K562 (cell line): ENCODE measurements around the gene GRHPR. TPM values are rescaled to one million over a fixed set of nuclear protein-coding genes. Genes with fewer than 3 reads are reported as not detected.

ENCODE experiments used
- ATAC-seq: fragments of 200-7000 bp; cut with Tn5 transposase; 3 replicates; pipeline ENCODE4 v1.9.1; 2020; ENCODE audit warnings: moderate library complexity
- BruUV-seq: library from RNA; stranded (reverse); fragments of 400-500 nt; replicated peaks from 2 replicates; lab custom pipeline; 2021; lab: Mats Ljungman, UMichigan
- CTCF ChIA-PET: fragments of 300-600 bp; formaldehyde crosslinking; extraction: SDS; loops from one replicate; lab custom pipeline; 2021; ENCODE audit warnings: low intra/inter-chr PET ratio; lab: Yijun Ruan, JAX
- POLR2A ChIA-PET: fragments of 300-600, 350-650 bp; sonication (Branson Sonifier 250); formaldehyde crosslinking; extraction: SDS; loops from one replicate; lab custom pipeline; 2021; ENCODE audit warnings: antibody characterized with exemption, inconsistent platforms; lab: Yijun Ruan, JAX
- DNase-seq, 4 experiments: peaks; one replicate each; pipeline versions ENCODE4 v3.0.0 to v3.0.0-alpha.2; 2011 to 2018; ENCODE audit warnings: low spot score in 3 of 4, mixed read lengths in 3 of 4; ENCODE audit errors: extremely low read depth in 1 of 4
- FAIRE-seq: peaks from 2 replicates; lab custom pipeline; 2011; peaks lifted over from hg19 to GRCh38; lab: Jason Lieb, UNC
- H2AFZ ChIP-seq: 2 replicates; pipeline ENCODE4 v1.6.0; 2011; ENCODE audit warnings: low read depth, low read length, control low read depth, inconsistent platforms
- H3K27ac ChIP-seq: fragments of 200-600 bp; 3 replicates; pipeline ENCODE4 v1.8.0; 2011; ENCODE audit warnings: low read depth, mild to moderate bottlenecking, control low read depth, inconsistent platforms, low read length, moderate library complexity, mixed read lengths; ENCODE audit errors: extremely low read depth
- H3K27me3 ChIP-seq, 2 experiments: fragments of 300-600 bp in 1 of 2; 2 replicates in 1 of 2; 3 replicates in 1 of 2; pipeline versions ENCODE4 v1.6.0 to v1.8.0; 2011; ENCODE audit warnings: inconsistent platforms in 2 of 2, low read length in 2 of 2, mild to moderate bottlenecking in 1 of 2, mixed read lengths in 1 of 2, moderate library complexity in 1 of 2; ENCODE audit not compliant: control insufficient read depth in 2 of 2, insufficient read depth in 2 of 2
- H3K36me3 ChIP-seq: fragments of 300-600 bp; 3 replicates; pipeline ENCODE4 v1.8.0; 2011; ENCODE audit warnings: mild to moderate bottlenecking, low read length, inconsistent platforms; ENCODE audit not compliant: control insufficient read depth, insufficient read depth
- H3K4me1 ChIP-seq, 2 experiments: fragments of 200-600 bp in 1 of 2; replicated peaks in 1 of 2; 2 replicates in 1 of 2; 3 replicates in 1 of 2; pipeline versions ENCODE4 v1.5.1 to v1.8.0; 2011; ENCODE audit warnings: inconsistent platforms in 2 of 2, low read length in 2 of 2, mild to moderate bottlenecking in 1 of 2, mixed read lengths in 1 of 2, moderate library complexity in 1 of 2; ENCODE audit not compliant: control insufficient read depth in 2 of 2, insufficient read depth in 2 of 2
- H3K4me2 ChIP-seq: 2 replicates; pipeline ENCODE4 v1.6.1; 2011; ENCODE audit warnings: low read length, control low read depth, inconsistent platforms, mixed read lengths; ENCODE audit not compliant: insufficient read depth
- H3K4me3 ChIP-seq: fragments of 200-600 bp; sonication (generic), shearing (Covaris generic); 2 replicates; pipeline ENCODE4 v1.5.1; 2016; ENCODE audit warnings: control low read depth, inconsistent platforms
- H3K79me2 ChIP-seq: fragments of 200-600 bp; 3 replicates; pipeline ENCODE4 v1.8.0; 2011; ENCODE audit warnings: low read length, inconsistent platforms; ENCODE audit not compliant: control insufficient read depth, insufficient read depth
- H3K9ac ChIP-seq, 2 experiments: 2 replicates each; pipeline versions ENCODE4 v1.6.0 to v1.6.1; 2011; ENCODE audit warnings: low read depth in 2 of 2, low read length in 2 of 2, control low read depth in 1 of 2, inconsistent platforms in 1 of 2, mild to moderate bottlenecking in 1 of 2, mixed read lengths in 1 of 2; ENCODE audit not compliant: insufficient read depth in 1 of 2
- H3K9me1 ChIP-seq: one replicate; pipeline ENCODE4 v1.6.0; 2011; ENCODE audit warnings: inconsistent platforms, mild to moderate bottlenecking, low read length, moderate library complexity; ENCODE audit not compliant: control insufficient read depth, insufficient read depth
- H3K9me3 ChIP-seq: replicated peaks from 2 replicates; pipeline ENCODE4 v1.5.1; 2011; ENCODE audit warnings: low read depth, low read length, inconsistent platforms; ENCODE audit not compliant: control insufficient read depth, insufficient read depth
- H4K20me1 ChIP-seq: replicated peaks from 2 replicates; pipeline ENCODE4 v1.6.1; 2011; ENCODE audit warnings: low read length, inconsistent platforms, mixed read lengths; ENCODE audit not compliant: control insufficient read depth, insufficient read depth
- ETV1 ChIP-seq: fragments of 450-650 bp; conservative IDR thresholded peaks from 2 replicates; pipeline ENCODE4 v1.6.1; 2016; ENCODE audit warnings: missing genetic modification characterization, control low read depth, low read depth, missing compliant biosample characterization
- LARP7 ChIP-seq: fragments of 450-650 bp; IDR thresholded peaks from 2 replicates; pipeline ENCODE4 v1.6.1; 2016
- LCOR ChIP-seq: sonication (generic); formaldehyde crosslinking; IDR thresholded peaks from 2 replicates; pipeline ENCODE4 v1.8.0; 2022; ENCODE audit warnings: mild to moderate bottlenecking, missing genetic modification reagents
- POLR2G ChIP-seq: fragments of 200-400 bp; formaldehyde crosslinking; IDR thresholded peaks from 2 replicates; pipeline ENCODE4 v1.6.1; 2017; ENCODE audit warnings: low read depth, mild to moderate bottlenecking, antibody characterized with exemption, low read length, moderate library complexity
- TEAD2 ChIP-seq: fragments of 450-650 bp; IDR thresholded peaks from 2 replicates; pipeline ENCODE4 v1.6.1; 2016; ENCODE audit warnings: missing genetic modification characterization, control low read depth, missing compliant biosample characterization
- WHSC1 ChIP-seq: IDR thresholded peaks from one replicate; pipeline ENCODE4 v1.6.1; 2012; ENCODE audit warnings: low read length, control low read depth, inconsistent platforms
- WGBS: fragments of 100-300 bp; shearing (Covaris generic); methylation state at CpG from one replicate; pipeline ENCODE4 v1.1.6; 2016; ENCODE audit warnings: low coverage, mixed read lengths; ENCODE audit not compliant: insufficient coverage; ENCODE audit errors: missing lambda C conversion rate; 5-methylcytosine and 5-hydroxymethylcytosine counted together
- in situ Hi-C: fragments of 300-500 bp; cut with MboI; formaldehyde crosslinking; loops from 4 replicates; pipeline ENCODE4 v1.15.0; 2018; ENCODE audit warnings: inconsistent platforms, mixed read lengths
- intact Hi-C: fragments of 100-400 bp; cut with micrococcal nuclease; formaldehyde crosslinking; loops from 2 replicates; pipeline ENCODE4 v1.14.2; 2022
- polyA plus RNA-seq, 8 experiments: library from polyadenylated mRNA; depleted of rRNA in 4 of 8; stranded (reverse) in 5 of 8; unstranded in 3 of 8; fragments of >200 nt; fragmentation: Nextera tagmentation in 2 of 8; fragmentation: Illumina TruSeq in 1 of 8; extraction: Ambion mirVana in 2 of 8; extraction: Trizol in 1 of 8; gene quantifications; 2 replicates each; pipeline versions ENCODE4 v1.2.1 to v1.2.3, GENCODE V29; 2011 to 2014; ENCODE audit warnings: inconsistent platforms in 1 of 8, missing spikeins in 1 of 8
- total RNA-seq, 7 experiments: library from RNA; depleted of rRNA in 6 of 7; stranded (reverse); fragments of >200 nt in 6 of 7; fragmentation: Illumina TruSeq in 2 of 7; extraction: Trizol in 2 of 7; gene quantifications; 2 replicates each; pipeline versions ENCODE4 v1.2.1 to v1.2.3, GENCODE V29; 2011 to 2021; ENCODE audit warnings: low replicate concordance in 1 of 7
- TF ChIP-seq, protein P1 (sequence below): fragments of 250-450 bp; sonication (Bioruptor Pico); IDR thresholded peaks from 2 replicates; pipeline ENCODE4 v1.8.0; 2022; ENCODE audit warnings: moderate library complexity, mild to moderate bottlenecking, inconsistent platforms
- TF ChIP-seq, protein P2 (sequence below), 3 experiments: fragments of 200-800 bp in 1 of 3; fragments of 250-450 bp in 1 of 3; fragments of 450-650 bp in 1 of 3; sonication (Bioruptor Pico) in 1 of 3; sonication (Bioruptor generic) in 1 of 3; formaldehyde crosslinking in 1 of 3; IDR thresholded peaks; 2 replicates each; pipeline versions ENCODE4 v1.6.1 to v1.8.0; 2016 to 2022; ENCODE audit warnings: mild to moderate bottlenecking in 2 of 3, missing genetic modification characterization in 2 of 3, missing compliant biosample characterization in 1 of 3, moderate library complexity in 1 of 3
- TF ChIP-seq, protein P3 (sequence below): fragments of 250-450 bp; sonication (Bioruptor Pico); IDR thresholded peaks from 2 replicates; pipeline ENCODE4 v1.4.0; 2020; ENCODE audit warnings: mild to moderate bottlenecking, moderate library complexity, borderline replicate concordance
- TF ChIP-seq, protein P4 (sequence below): fragments of 450-650 bp; IDR thresholded peaks from 2 replicates; pipeline ENCODE4 v1.6.1; 2018; ENCODE audit warnings: mild to moderate bottlenecking, low read depth; ENCODE audit not compliant: partially characterized antibody

Gene GRHPR
- total and polyA plus RNA-seq, 9 of the 15 experiments (the other 6 are each of a cell fraction or from before 2014, with no cell fraction given): 38.9 to 144 (median 120) TPM

GRCh38 chr9:37429441-37430285 lies 7.2 kb downstream of the GRHPR start:
- no peak for DNase-seq
- ATAC-seq: no peak; the same call in 1 of the 3 replicates
- Histone ChIP-seq H3K9me1 (no peaks in the 10 kb centered on the region), H3K4me3 (no peak overlapping the region), H3K4me2 (no peak overlapping the region), H2AFZ (no peak overlapping the region), H3K27ac (no peak overlapping the region), H3K79me2 (peaks cover 9% of the 10 kb centered on the region), H3K4me1 (peaks cover 0 to 13% of the 10 kb centered on the region in 2 experiments; a peak in 2 of 5 replicates), H3K9ac (peak overlapping the region in 1 of 2 experiments; percentile 70; a peak in 1 of 4 replicates), H3K9me3 (no peaks in the 10 kb centered on the region), H3K27me3 (no peaks in the 10 kb centered on the region), H4K20me1 (peaks cover 14% of the 10 kb centered on the region), H3K36me3 (peaks cover 99% of the 10 kb centered on the region)
- ChIA-PET CTCF (no interaction called here), POLR2A (interaction anchor here (0.7 to 1.3 kb wide), 4 partner anchors 9 to 58 kb away, joined by 3 to 4 read pairs (median 3); no protein-coding TSS in a partner anchor)
- intact Hi-C loops: no loop called here
- in situ Hi-C loops: no loop called here
- BruUV-seq: no TSS peak
- 92% methylated on average over 17 of the region's 17 CpGs for WGBS
- FAIRE-seq: no peak
- TF ChIP-seq LARP7 (no peak), TEAD2 (tag) (no peak), POLR2G (peak; percentile 55; the same call in 1 of the 2 replicates), WHSC1 (no peak), ETV1 (no peak), LCOR (CRISPR knock-in tag) (no peak)
- TF ChIP-seq, protein P1, sequence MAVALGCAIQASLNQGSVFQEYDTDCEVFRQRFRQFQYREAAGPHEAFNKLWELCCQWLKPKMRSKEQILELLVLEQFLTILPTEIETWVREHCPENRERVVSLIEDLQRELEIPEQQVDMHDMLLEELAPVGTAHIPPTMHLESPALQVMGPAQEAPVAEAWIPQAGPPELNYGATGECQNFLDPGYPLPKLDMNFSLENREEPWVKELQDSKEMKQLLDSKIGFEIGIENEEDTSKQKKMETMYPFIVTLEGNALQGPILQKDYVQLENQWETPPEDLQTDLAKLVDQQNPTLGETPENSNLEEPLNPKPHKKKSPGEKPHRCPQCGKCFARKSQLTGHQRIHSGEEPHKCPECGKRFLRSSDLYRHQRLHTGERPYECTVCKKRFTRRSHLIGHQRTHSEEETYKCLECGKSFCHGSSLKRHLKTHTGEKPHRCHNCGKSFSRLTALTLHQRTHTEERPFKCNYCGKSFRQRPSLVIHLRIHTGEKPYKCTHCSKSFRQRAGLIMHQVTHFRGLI (CRISPR knock-in tag): no peak
- TF ChIP-seq, protein P2, sequence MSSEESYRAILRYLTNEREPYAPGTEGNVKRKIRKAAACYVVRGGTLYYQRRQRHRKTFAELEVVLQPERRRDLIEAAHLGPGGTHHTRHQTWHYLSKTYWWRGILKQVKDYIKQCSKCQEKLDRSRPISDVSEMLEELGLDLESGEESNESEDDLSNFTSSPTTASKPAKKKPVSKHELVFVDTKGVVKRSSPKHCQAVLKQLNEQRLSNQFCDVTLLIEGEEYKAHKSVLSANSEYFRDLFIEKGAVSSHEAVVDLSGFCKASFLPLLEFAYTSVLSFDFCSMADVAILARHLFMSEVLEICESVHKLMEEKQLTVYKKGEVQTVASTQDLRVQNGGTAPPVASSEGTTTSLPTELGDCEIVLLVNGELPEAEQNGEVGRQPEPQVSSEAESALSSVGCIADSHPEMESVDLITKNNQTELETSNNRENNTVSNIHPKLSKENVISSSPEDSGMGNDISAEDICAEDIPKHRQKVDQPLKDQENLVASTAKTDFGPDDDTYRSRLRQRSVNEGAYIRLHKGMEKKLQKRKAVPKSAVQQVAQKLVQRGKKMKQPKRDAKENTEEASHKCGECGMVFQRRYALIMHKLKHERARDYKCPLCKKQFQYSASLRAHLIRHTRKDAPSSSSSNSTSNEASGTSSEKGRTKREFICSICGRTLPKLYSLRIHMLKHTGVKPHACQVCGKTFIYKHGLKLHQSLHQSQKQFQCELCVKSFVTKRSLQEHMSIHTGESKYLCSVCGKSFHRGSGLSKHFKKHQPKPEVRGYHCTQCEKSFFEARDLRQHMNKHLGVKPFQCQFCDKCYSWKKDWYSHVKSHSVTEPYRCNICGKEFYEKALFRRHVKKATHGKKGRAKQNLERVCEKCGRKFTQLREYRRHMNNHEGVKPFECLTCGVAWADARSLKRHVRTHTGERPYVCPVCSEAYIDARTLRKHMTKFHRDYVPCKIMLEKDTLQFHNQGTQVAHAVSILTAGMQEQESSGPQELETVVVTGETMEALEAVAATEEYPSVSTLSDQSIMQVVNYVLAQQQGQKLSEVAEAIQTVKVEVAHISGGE (CRISPR knock-in tag; IDR thresholded peaks at IDR 0.05): no peak
- TF ChIP-seq, protein P3, sequence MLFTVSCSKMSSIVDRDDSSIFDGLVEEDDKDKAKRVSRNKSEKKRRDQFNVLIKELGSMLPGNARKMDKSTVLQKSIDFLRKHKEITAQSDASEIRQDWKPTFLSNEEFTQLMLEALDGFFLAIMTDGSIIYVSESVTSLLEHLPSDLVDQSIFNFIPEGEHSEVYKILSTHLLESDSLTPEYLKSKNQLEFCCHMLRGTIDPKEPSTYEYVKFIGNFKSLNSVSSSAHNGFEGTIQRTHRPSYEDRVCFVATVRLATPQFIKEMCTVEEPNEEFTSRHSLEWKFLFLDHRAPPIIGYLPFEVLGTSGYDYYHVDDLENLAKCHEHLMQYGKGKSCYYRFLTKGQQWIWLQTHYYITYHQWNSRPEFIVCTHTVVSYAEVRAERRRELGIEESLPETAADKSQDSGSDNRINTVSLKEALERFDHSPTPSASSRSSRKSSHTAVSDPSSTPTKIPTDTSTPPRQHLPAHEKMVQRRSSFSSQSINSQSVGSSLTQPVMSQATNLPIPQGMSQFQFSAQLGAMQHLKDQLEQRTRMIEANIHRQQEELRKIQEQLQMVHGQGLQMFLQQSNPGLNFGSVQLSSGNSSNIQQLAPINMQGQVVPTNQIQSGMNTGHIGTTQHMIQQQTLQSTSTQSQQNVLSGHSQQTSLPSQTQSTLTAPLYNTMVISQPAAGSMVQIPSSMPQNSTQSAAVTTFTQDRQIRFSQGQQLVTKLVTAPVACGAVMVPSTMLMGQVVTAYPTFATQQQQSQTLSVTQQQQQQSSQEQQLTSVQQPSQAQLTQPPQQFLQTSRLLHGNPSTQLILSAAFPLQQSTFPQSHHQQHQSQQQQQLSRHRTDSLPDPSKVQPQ (CRISPR knock-in tag): no peak
- TF ChIP-seq, protein P4, sequence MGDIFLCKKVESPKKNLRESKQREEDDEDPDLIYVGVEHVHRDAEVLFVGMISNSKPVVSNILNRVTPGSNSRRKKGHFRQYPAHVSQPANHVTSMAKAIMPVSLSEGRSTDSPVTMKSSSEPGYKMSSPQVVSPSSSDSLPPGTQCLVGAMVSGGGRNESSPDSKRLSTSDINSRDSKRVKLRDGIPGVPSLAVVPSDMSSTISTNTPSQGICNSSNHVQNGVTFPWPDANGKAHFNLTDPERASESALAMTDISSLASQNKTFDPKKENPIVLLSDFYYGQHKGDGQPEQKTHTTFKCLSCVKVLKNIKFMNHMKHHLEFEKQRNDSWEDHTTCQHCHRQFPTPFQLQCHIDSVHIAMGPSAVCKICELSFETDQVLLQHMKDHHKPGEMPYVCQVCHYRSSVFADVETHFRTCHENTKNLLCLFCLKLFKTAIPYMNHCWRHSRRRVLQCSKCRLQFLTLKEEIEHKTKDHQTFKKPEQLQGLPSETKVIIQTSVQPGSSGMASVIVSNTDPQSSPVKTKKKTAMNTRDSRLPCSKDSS: no peak
